GM12874 (cell line): ENCODE data around the gene IGFBP5.

Experiments used
- CTCF ChIP-seq: IDR thresholded peaks from 2 replicates; pipeline ENCODE4 v1.5.1; 2011; ENCODE audit warnings: low read depth, mild to moderate bottlenecking, control low read depth, low read length, moderate library complexity; ENCODE audit not compliant: insufficient read depth

Gene IGFBP5

GRCh38 chr2:216700781-216701180 lies 5.4 kb upstream of the IGFBP5 start:
- TF ChIP-seq CTCF, result no peak

GRCh38 chr2:216700088-216700567 lies 4.8 kb upstream of the IGFBP5 start:
- TF ChIP-seq CTCF, result no peak

- peak; percentile 54 for TF ChIP-seq CTCF
Observed at GRCh38 chr2:216698895-216699294, 3.5 kb upstream of the IGFBP5 start.

- TF ChIP-seq CTCF, result no peak
Observed at GRCh38 chr2:216698293-216698692, 2.9 kb upstream of the IGFBP5 start.

- TF ChIP-seq CTCF, result no peak
Observed at GRCh38 chr2:216696751-216697560, 1.6 kb upstream of the IGFBP5 start.

- TF ChIP-seq CTCF, result no peak
Observed at GRCh38 chr2:216696321-216696720, 972 bp upstream of the IGFBP5 start.

- TF ChIP-seq CTCF, result no peak
Observed at GRCh38 chr2:216694826-216695217, 527 bp downstream of the IGFBP5 start.
